K562 (cell line): ENCODE results near the gene DRC1. TPM values are rescaled to one million over a fixed set of nuclear protein-coding genes. Genes with fewer than 3 reads are reported as not detected.

ENCODE experiments used
- ATAC-seq: fragments of 200-7000 bp; cut with Tn5 transposase; 3 replicates; pipeline ENCODE4 v1.9.1; 2020; ENCODE audit warnings: moderate library complexity
- BruUV-seq: library from RNA; stranded (reverse); fragments of 400-500 nt; replicated peaks from 2 replicates; lab custom pipeline; 2021; lab: Mats Ljungman, UMichigan
- CTCF ChIA-PET: fragments of 300-600 bp; formaldehyde crosslinking; extraction: SDS; loops from one replicate; lab custom pipeline; 2021; ENCODE audit warnings: low intra/inter-chr PET ratio; lab: Yijun Ruan, JAX
- POLR2A ChIA-PET: fragments of 300-600, 350-650 bp; sonication (Branson Sonifier 250); formaldehyde crosslinking; extraction: SDS; loops from one replicate; lab custom pipeline; 2021; ENCODE audit warnings: antibody characterized with exemption, inconsistent platforms; lab: Yijun Ruan, JAX
- DNase-seq, 4 experiments: peaks; one replicate each; pipeline versions ENCODE4 v3.0.0 to v3.0.0-alpha.2; 2011 to 2018; ENCODE audit warnings: low spot score in 3 of 4, mixed read lengths in 3 of 4; ENCODE audit errors: extremely low read depth in 1 of 4
- FAIRE-seq: peaks from 2 replicates; lab custom pipeline; 2011; peaks lifted over from hg19 to GRCh38; lab: Jason Lieb, UNC
- H2AFZ ChIP-seq: 2 replicates; pipeline ENCODE4 v1.6.0; 2011; ENCODE audit warnings: low read depth, low read length, control low read depth, inconsistent platforms
- H3K27ac ChIP-seq: fragments of 200-600 bp; 3 replicates; pipeline ENCODE4 v1.8.0; 2011; ENCODE audit warnings: low read depth, mild to moderate bottlenecking, control low read depth, inconsistent platforms, low read length, moderate library complexity, mixed read lengths; ENCODE audit errors: extremely low read depth
- H3K27me3 ChIP-seq, 2 experiments: fragments of 300-600 bp in 1 of 2; 2 replicates in 1 of 2; 3 replicates in 1 of 2; pipeline versions ENCODE4 v1.6.0 to v1.8.0; 2011; ENCODE audit warnings: inconsistent platforms in 2 of 2, low read length in 2 of 2, mild to moderate bottlenecking in 1 of 2, mixed read lengths in 1 of 2, moderate library complexity in 1 of 2; ENCODE audit not compliant: control insufficient read depth in 2 of 2, insufficient read depth in 2 of 2
- H3K36me3 ChIP-seq: fragments of 300-600 bp; 3 replicates; pipeline ENCODE4 v1.8.0; 2011; ENCODE audit warnings: mild to moderate bottlenecking, low read length, inconsistent platforms; ENCODE audit not compliant: control insufficient read depth, insufficient read depth
- H3K4me1 ChIP-seq, 2 experiments: fragments of 200-600 bp in 1 of 2; replicated peaks in 1 of 2; 2 replicates in 1 of 2; 3 replicates in 1 of 2; pipeline versions ENCODE4 v1.5.1 to v1.8.0; 2011; ENCODE audit warnings: inconsistent platforms in 2 of 2, low read length in 2 of 2, mild to moderate bottlenecking in 1 of 2, mixed read lengths in 1 of 2, moderate library complexity in 1 of 2; ENCODE audit not compliant: control insufficient read depth in 2 of 2, insufficient read depth in 2 of 2
- H3K4me2 ChIP-seq: 2 replicates; pipeline ENCODE4 v1.6.1; 2011; ENCODE audit warnings: low read length, control low read depth, inconsistent platforms, mixed read lengths; ENCODE audit not compliant: insufficient read depth
- H3K4me3 ChIP-seq: fragments of 200-600 bp; sonication (generic), shearing (Covaris generic); 2 replicates; pipeline ENCODE4 v1.5.1; 2016; ENCODE audit warnings: control low read depth, inconsistent platforms
- H3K79me2 ChIP-seq: fragments of 200-600 bp; 3 replicates; pipeline ENCODE4 v1.8.0; 2011; ENCODE audit warnings: low read length, inconsistent platforms; ENCODE audit not compliant: control insufficient read depth, insufficient read depth
- H3K9ac ChIP-seq, 2 experiments: 2 replicates each; pipeline versions ENCODE4 v1.6.0 to v1.6.1; 2011; ENCODE audit warnings: low read depth in 2 of 2, low read length in 2 of 2, control low read depth in 1 of 2, inconsistent platforms in 1 of 2, mild to moderate bottlenecking in 1 of 2, mixed read lengths in 1 of 2; ENCODE audit not compliant: insufficient read depth in 1 of 2
- H3K9me1 ChIP-seq: one replicate; pipeline ENCODE4 v1.6.0; 2011; ENCODE audit warnings: inconsistent platforms, mild to moderate bottlenecking, low read length, moderate library complexity; ENCODE audit not compliant: control insufficient read depth, insufficient read depth
- H3K9me3 ChIP-seq: replicated peaks from 2 replicates; pipeline ENCODE4 v1.5.1; 2011; ENCODE audit warnings: low read depth, low read length, inconsistent platforms; ENCODE audit not compliant: control insufficient read depth, insufficient read depth
- H4K20me1 ChIP-seq: replicated peaks from 2 replicates; pipeline ENCODE4 v1.6.1; 2011; ENCODE audit warnings: low read length, inconsistent platforms, mixed read lengths; ENCODE audit not compliant: control insufficient read depth, insufficient read depth
- FOXA3 ChIP-seq, 2 experiments: fragments of 450-650 bp in 1 of 2; sonication (generic) in 1 of 2; formaldehyde crosslinking; IDR thresholded peaks in 1 of 2; conservative IDR thresholded peaks in 1 of 2; 2 replicates each; pipeline versions ENCODE4 v1.4.0 to v1.8.0; 2020 to 2022; ENCODE audit warnings: mild to moderate bottlenecking in 2 of 2, missing genetic modification reagents in 1 of 2
- FOXK1 ChIP-seq: sonication (generic); formaldehyde crosslinking; IDR thresholded peaks from 2 replicates; pipeline ENCODE4 v1.8.0; 2022; ENCODE audit warnings: missing genetic modification reagents, mild to moderate bottlenecking, borderline replicate concordance
- HNRNPH1 ChIP-seq: fragments of 200-400 bp; formaldehyde crosslinking; optimal IDR thresholded peaks from 2 replicates; pipeline ENCODE3; 2017; ENCODE audit warnings: low read depth, mild to moderate bottlenecking, low read length, moderate library complexity
- RBM25 ChIP-seq: fragments of 200-400 bp; formaldehyde crosslinking; IDR thresholded peaks from 2 replicates; pipeline ENCODE4 v1.6.1; 2018; ENCODE audit warnings: low read length, low read depth, moderate library complexity; ENCODE audit not compliant: severe bottlenecking
- in situ Hi-C: fragments of 300-500 bp; cut with MboI; formaldehyde crosslinking; loops from 4 replicates; pipeline ENCODE4 v1.15.0; 2018; ENCODE audit warnings: inconsistent platforms, mixed read lengths
- intact Hi-C: fragments of 100-400 bp; cut with micrococcal nuclease; formaldehyde crosslinking; loops from 2 replicates; pipeline ENCODE4 v1.14.2; 2022
- polyA plus RNA-seq, 8 experiments: library from polyadenylated mRNA; depleted of rRNA in 4 of 8; stranded (reverse) in 5 of 8; unstranded in 3 of 8; fragments of >200 nt; fragmentation: Nextera tagmentation in 2 of 8; fragmentation: Illumina TruSeq in 1 of 8; extraction: Ambion mirVana in 2 of 8; extraction: Trizol in 1 of 8; gene quantifications; 2 replicates each; pipeline versions ENCODE4 v1.2.1 to v1.2.3, GENCODE V29; 2011 to 2014; ENCODE audit warnings: inconsistent platforms in 1 of 8, missing spikeins in 1 of 8
- total RNA-seq, 7 experiments: library from RNA; depleted of rRNA in 6 of 7; stranded (reverse); fragments of >200 nt in 6 of 7; fragmentation: Illumina TruSeq in 2 of 7; extraction: Trizol in 2 of 7; gene quantifications; 2 replicates each; pipeline versions ENCODE4 v1.2.1 to v1.2.3, GENCODE V29; 2011 to 2021; ENCODE audit warnings: low replicate concordance in 1 of 7
- TF ChIP-seq, protein P1 (sequence below): fragments of 250-450 bp; sonication (Bioruptor Pico); IDR thresholded peaks from 2 replicates; pipeline ENCODE4 v1.4.0; 2020

Gene DRC1
- total and polyA plus RNA-seq, 9 of the 15 experiments (the other 6 are each of a cell fraction or from before 2014, with no cell fraction given) = 0.07 to 0.10 TPM; not detected in 7

DNA sequence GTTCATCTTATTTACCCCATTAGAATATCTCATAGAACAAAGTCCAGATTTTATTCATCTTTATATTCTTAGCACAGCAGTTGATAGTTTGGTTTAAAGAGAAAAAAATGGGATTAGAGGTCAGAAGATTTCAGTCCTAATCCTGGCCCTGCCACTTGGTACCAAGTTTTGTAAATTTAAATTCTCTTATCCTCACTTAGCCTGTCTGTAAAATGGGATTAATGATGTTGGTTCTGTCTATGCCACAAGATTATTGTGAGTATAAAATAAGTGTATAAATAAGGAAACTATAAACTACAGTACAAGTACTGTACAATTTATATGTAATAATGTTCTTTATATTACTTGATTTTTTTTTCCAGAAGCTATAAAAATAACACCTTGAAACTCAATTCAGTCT lies 17.1 kb upstream of the DRC1 start:
- in situ Hi-C loops = no loop called here
- Histone ChIP-seq H3K4me1 (peaks cover 0 to 2% of the 10 kb centered on the region in 2 experiments; a peak in 1 of 5 replicates), H3K79me2 (peaks cover 3% of the 10 kb centered on the region; the same call in 1 of the 3 replicates), H3K9me1 (no peaks in the 10 kb centered on the region), H3K9me3 (no peaks in the 10 kb centered on the region), H3K27me3 (no peaks in the 10 kb centered on the region), H2AFZ (no peak overlapping the region), H4K20me1 (no peaks in the 10 kb centered on the region), H3K4me2 (no peak overlapping the region), H3K27ac (no peak overlapping the region), H3K36me3 (peaks cover 90% of the 10 kb centered on the region), H3K9ac (no peak overlapping the region), H3K4me3 (no peak overlapping the region)
- ChIA-PET CTCF (interaction anchor here (0.6 kb wide), 1 partner anchor 10 kb away, joined by 3 read pairs; no protein-coding TSS in a partner anchor), POLR2A (interaction anchor here (0.6 to 3.4 kb wide), 2 partner anchors 8 to 936 kb away, joined by 3 to 13 read pairs; no protein-coding TSS in a partner anchor)
- ATAC-seq = no peak
- BruUV-seq = no TSS peak
- DNase-seq = no peak
- intact Hi-C loops = no loop called here
- peak; percentile 80 for TF ChIP-seq RBM25
- TF ChIP-seq, protein P1, sequence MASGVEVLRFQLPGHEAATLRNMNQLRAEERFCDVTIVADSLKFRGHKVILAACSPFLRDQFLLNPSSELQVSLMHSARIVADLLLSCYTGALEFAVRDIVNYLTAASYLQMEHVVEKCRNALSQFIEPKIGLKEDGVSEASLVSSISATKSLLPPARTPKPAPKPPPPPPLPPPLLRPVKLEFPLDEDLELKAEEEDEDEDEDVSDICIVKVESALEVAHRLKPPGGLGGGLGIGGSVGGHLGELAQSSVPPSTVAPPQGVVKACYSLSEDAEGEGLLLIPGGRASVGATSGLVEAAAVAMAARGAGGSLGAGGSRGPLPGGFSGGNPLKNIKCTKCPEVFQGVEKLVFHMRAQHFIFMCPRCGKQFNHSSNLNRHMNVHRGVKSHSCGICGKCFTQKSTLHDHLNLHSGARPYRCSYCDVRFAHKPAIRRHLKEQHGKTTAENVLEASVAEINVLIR (CRISPR knock-in tag) = no peak
- no peak for TF ChIP-seq FOXA3 (CRISPR knock-in tag; conservative IDR thresholded peaks at IDR 0.05 in 1 of 2, IDR thresholded peaks at IDR 0.05 in 1 of 2)
- TF ChIP-seq FOXK1 (CRISPR knock-in tag) = no peak
- TF ChIP-seq HNRNPH1 = no peak
- no peak for FAIRE-seq
